Neuronal stem cell (in vitro differentiated cells): ENCODE results near the gene ELF5.

Experiments used
- DNase-seq: peaks from one replicate; pipeline ENCODE4 v3.0.0-alpha.2; 2013; ENCODE audit warnings: low spot score
- H2AFZ ChIP-seq: one replicate; pipeline ENCODE4 v1.6.1; 2013; ENCODE audit warnings: mild to moderate bottlenecking, low read length, inconsistent platforms
- H2AK5ac ChIP-seq: 2 replicates; pipeline ENCODE4 v1.6.1; 2013; ENCODE audit warnings: low read depth, mild to moderate bottlenecking, inconsistent platforms, low read length, moderate library complexity, mixed read lengths
- H2BK120ac ChIP-seq: 2 replicates; pipeline ENCODE4 v1.6.1; 2013; ENCODE audit warnings: low read depth, mild to moderate bottlenecking, inconsistent platforms, low read length, moderate library complexity, mixed read lengths
- H2BK12ac ChIP-seq: one replicate; pipeline ENCODE4 v1.6.1; 2013; ENCODE audit warnings: low read length, inconsistent platforms
- H2BK15ac ChIP-seq: 2 replicates; pipeline ENCODE4 v1.6.1; 2013; ENCODE audit warnings: mild to moderate bottlenecking, low read length, inconsistent platforms, mixed read lengths
- H2BK5ac ChIP-seq: one replicate; pipeline ENCODE4 v1.6.1; 2013; ENCODE audit warnings: inconsistent platforms, mild to moderate bottlenecking, low read length, moderate library complexity
- H3K14ac ChIP-seq: one replicate; pipeline ENCODE4 v1.6.1; 2013; ENCODE audit warnings: low read length, inconsistent platforms
- H3K18ac ChIP-seq: 2 replicates; pipeline ENCODE4 v1.6.1; 2013; ENCODE audit warnings: low read length, inconsistent platforms
- H3K23ac ChIP-seq: 2 replicates; pipeline ENCODE4 v1.6.1; 2013; ENCODE audit warnings: low read depth, mild to moderate bottlenecking, mixed read lengths, low read length, inconsistent platforms; ENCODE audit not compliant: poor library complexity
- H3K27ac ChIP-seq: replicated peaks from 3 replicates; pipeline ENCODE4 v1.5.1; 2013; ENCODE audit warnings: low read length, inconsistent platforms
- H3K27me3 ChIP-seq, 3 experiments: 2 replicates each; pipeline ENCODE4 v1.6.1; 2013; ENCODE audit warnings: low read length in 3 of 3, mild to moderate bottlenecking in 2 of 3, inconsistent platforms in 1 of 3, low read depth in 1 of 3, mixed read lengths in 1 of 3, moderate library complexity in 1 of 3; ENCODE audit not compliant: control insufficient read depth in 3 of 3, insufficient read depth in 3 of 3
- H3K36me3 ChIP-seq, 2 donors: replicated peaks in 1 of 2; 2 replicates each; pipeline ENCODE4 v1.6.1; 2013; ENCODE audit warnings: low read length in 2 of 2; ENCODE audit not compliant: control insufficient read depth in 2 of 2, insufficient read depth in 2 of 2
- H3K4ac ChIP-seq: 2 replicates; pipeline ENCODE4 v1.6.1; 2013; ENCODE audit warnings: inconsistent platforms, mild to moderate bottlenecking, low read length, moderate library complexity
- H3K4me1 ChIP-seq, 2 donors: 1 replicate in 1 of 2; 2 replicates in 1 of 2; pipeline ENCODE4 v1.6.1; 2013; ENCODE audit warnings: low read length in 2 of 2, low read depth in 1 of 2; ENCODE audit not compliant: control insufficient read depth in 2 of 2, insufficient read depth in 1 of 2
- H3K4me2 ChIP-seq: one replicate; pipeline ENCODE4 v1.6.1; 2013; ENCODE audit warnings: mild to moderate bottlenecking, low read length, inconsistent platforms; ENCODE audit not compliant: insufficient read depth, poor library complexity, severe bottlenecking
- H3K4me3 ChIP-seq, 2 donors: 2 replicates each; pipeline ENCODE4 v1.5.1; 2013; ENCODE audit warnings: low read length in 2 of 2, mild to moderate bottlenecking in 2 of 2, inconsistent platforms in 1 of 2, moderate library complexity in 1 of 2
- H3K79me1 ChIP-seq: one replicate; pipeline ENCODE4 v1.6.1; 2013; ENCODE audit warnings: low read depth, mild to moderate bottlenecking, inconsistent platforms, low read length, moderate library complexity
- H3K9ac ChIP-seq: one replicate; pipeline ENCODE4 v1.6.1; 2013; ENCODE audit warnings: mild to moderate bottlenecking, low read depth, low read length, inconsistent platforms; ENCODE audit not compliant: poor library complexity
- H3K9me3 ChIP-seq, 2 donors: replicated peaks in 1 of 2; 2 replicates each; pipeline versions ENCODE3 to v1.6.1; 2013; ENCODE audit warnings: low read length in 2 of 2, mild to moderate bottlenecking in 2 of 2, inconsistent platforms in 1 of 2, low read depth in 1 of 2, mixed read lengths in 1 of 2, moderate library complexity in 1 of 2; ENCODE audit not compliant: control insufficient read depth in 2 of 2, insufficient read depth in 1 of 2
- H4K8ac ChIP-seq: one replicate; pipeline ENCODE4 v1.6.1; 2013; ENCODE audit warnings: low read depth, mild to moderate bottlenecking, inconsistent platforms, low read length, moderate library complexity
- H4K91ac ChIP-seq: one replicate; pipeline ENCODE4 v1.6.1; 2013; ENCODE audit warnings: low read length, low read depth, mild to moderate bottlenecking, inconsistent platforms; ENCODE audit not compliant: poor library complexity
- WGBS, 2 donors: extraction: QIAGEN DNeasy Blood & Tissue Kit; methylation state at CpG; one replicate each; pipeline ENCODE4 v1.1.7; 2013; ENCODE audit warnings: missing lambda C conversion rate in 2 of 2, mixed read lengths in 1 of 2; ENCODE audit not compliant: insufficient read length in 2 of 2, insufficient replicate concordance in 1 of 2; ENCODE audit errors: extremely low coverage in 2 of 2; 5-methylcytosine and 5-hydroxymethylcytosine counted together

Gene ELF5

GRCh38 chr11:34529643-34530042 is 16.0 kb upstream of the ELF5 start:
- Histone ChIP-seq H4K8ac (no peak overlapping the region), H3K4me3 (no peak overlapping the region), H3K14ac (no peak overlapping the region), H2BK15ac (no peak overlapping the region), H2BK120ac (no peak overlapping the region), H3K9ac (no peak overlapping the region), H2BK12ac (no peak overlapping the region), H3K79me1 (no peaks in the 10 kb centered on the region), H3K18ac (no peak overlapping the region), H3K23ac (no peak overlapping the region), H3K9me3 (no peaks in the 10 kb centered on the region), H3K4me2 (no peak overlapping the region), H2BK5ac (no peak overlapping the region), H3K4ac (no peak overlapping the region), H3K36me3 (no peaks in the 10 kb centered on the region), H3K4me1 (no peaks in the 10 kb centered on the region), H2AK5ac (no peak overlapping the region), H3K27me3 (peaks cover 0 to 10% (median 0%) of the 10 kb centered on the region in 3 experiments), H3K27ac (no peak overlapping the region), H2AFZ (no peak overlapping the region), H4K91ac (no peak overlapping the region)
- DNase-seq, result no peak
- no CpG with 5 or more reads among the region's 1 CpG for WGBS, 2 donors

- Histone ChIP-seq H3K9ac (no peak overlapping the region), H2BK5ac (no peak overlapping the region), H2BK15ac (no peak overlapping the region), H3K27ac (no peak overlapping the region), H3K4me1 (no peaks in the 10 kb centered on the region), H3K36me3 (no peaks in the 10 kb centered on the region), H3K79me1 (no peaks in the 10 kb centered on the region), H3K4ac (no peak overlapping the region), H3K18ac (no peak overlapping the region), H2BK12ac (no peak overlapping the region), H2AK5ac (no peak overlapping the region), H2AFZ (no peak overlapping the region), H4K91ac (no peak overlapping the region), H3K23ac (no peak overlapping the region), H3K14ac (no peak overlapping the region), H3K4me2 (no peak overlapping the region), H2BK120ac (no peak overlapping the region), H3K4me3 (no peak overlapping the region), H3K27me3 (peaks cover 0 to 23% (median 0%) of the 10 kb centered on the region in 3 experiments), H3K9me3 (no peaks in the 10 kb centered on the region), H4K8ac (no peak overlapping the region)
- no CpG with 5 or more reads among the region's 2 CpGs for WGBS, 2 donors
- DNase-seq, result no peak
Observed at GRCh38 chr11:34528072-34528471, 14.5 kb upstream of the ELF5 start.

- no peak overlapping the region for H3K23ac ChIP-seq
- no peak overlapping the region for H3K4me2 ChIP-seq
- DNase-seq, result no peak
- no peaks in the 10 kb centered on the region for H3K79me1 ChIP-seq
- no peak overlapping the region for H3K14ac ChIP-seq
- no peak overlapping the region for H3K4ac ChIP-seq
- no peak overlapping the region for H2AFZ ChIP-seq
- no peak overlapping the region for H2AK5ac ChIP-seq
- H3K36me3 ChIP-seq, result no peaks in the 10 kb centered on the region
- no peak overlapping the region for H2BK120ac ChIP-seq
- WGBS, 2 donors, result no CpG with 5 or more reads among the region's 9 CpGs
- H3K4me3 ChIP-seq, result no peak overlapping the region
- H2BK5ac ChIP-seq, result no peak overlapping the region
- no peaks in the 10 kb centered on the region for H3K9me3 ChIP-seq
- no peaks in the 10 kb centered on the region for H3K4me1 ChIP-seq
- no peak overlapping the region for H2BK15ac ChIP-seq
- H3K27ac ChIP-seq, result no peak overlapping the region
- no peak overlapping the region for H3K18ac ChIP-seq
- peaks cover 0 to 28% (median 0%) of the 10 kb centered on the region in 3 experiments for H3K27me3 ChIP-seq
- no peak overlapping the region for H4K91ac ChIP-seq
- H3K9ac ChIP-seq, result no peak overlapping the region
- no peak overlapping the region for H2BK12ac ChIP-seq
- H4K8ac ChIP-seq, result no peak overlapping the region
Observed at GRCh38 chr11:34525888-34526657, 12.5 kb upstream of the ELF5 start.

- no peak overlapping the region for H3K27ac ChIP-seq
- H3K36me3 ChIP-seq, result no peaks in the 10 kb centered on the region
- H3K4ac ChIP-seq, result no peak overlapping the region
- H2BK120ac ChIP-seq, result no peak overlapping the region
- no peak overlapping the region for H3K4me3 ChIP-seq
- H3K27me3 ChIP-seq, result peaks cover 0 to 28% (median 0%) of the 10 kb centered on the region in 3 experiments
- no peak overlapping the region for H3K14ac ChIP-seq
- no peak overlapping the region for H2AFZ ChIP-seq
- H3K4me1 ChIP-seq, result no peaks in the 10 kb centered on the region
- no peak overlapping the region for H2BK5ac ChIP-seq
- H2BK12ac ChIP-seq, result no peak overlapping the region
- no peak overlapping the region for H4K91ac ChIP-seq
- H2BK15ac ChIP-seq, result no peak overlapping the region
- H3K18ac ChIP-seq, result no peak overlapping the region
- DNase-seq, result no peak
- no peak overlapping the region for H3K4me2 ChIP-seq
- no peak overlapping the region for H2AK5ac ChIP-seq
- H3K79me1 ChIP-seq, result no peaks in the 10 kb centered on the region
- WGBS, 2 donors, result no CpG with 5 or more reads among the region's 4 CpGs
- H3K9me3 ChIP-seq, result no peaks in the 10 kb centered on the region
- no peak overlapping the region for H3K23ac ChIP-seq
- no peak overlapping the region for H3K9ac ChIP-seq
- H4K8ac ChIP-seq, result no peak overlapping the region
Observed at GRCh38 chr11:34525098-34525497, 11.5 kb upstream of the ELF5 start.
